GM21360 (cell line): ENCODE results near the gene ZNF800.

Experiments used
- ATAC-seq: cut with Tn5 transposase; IDR thresholded peaks from one replicate; pipeline ENCODE4 v1.9.1; 2021; ENCODE audit warnings: mild to moderate bottlenecking, moderate library complexity; ENCODE audit not compliant: unreplicated experiment

Gene ZNF800

GRCh38 chr7:127349881-127350280 is 42.6 kb downstream of the ZNF800 start:
- ATAC-seq, result no peak

DNA sequence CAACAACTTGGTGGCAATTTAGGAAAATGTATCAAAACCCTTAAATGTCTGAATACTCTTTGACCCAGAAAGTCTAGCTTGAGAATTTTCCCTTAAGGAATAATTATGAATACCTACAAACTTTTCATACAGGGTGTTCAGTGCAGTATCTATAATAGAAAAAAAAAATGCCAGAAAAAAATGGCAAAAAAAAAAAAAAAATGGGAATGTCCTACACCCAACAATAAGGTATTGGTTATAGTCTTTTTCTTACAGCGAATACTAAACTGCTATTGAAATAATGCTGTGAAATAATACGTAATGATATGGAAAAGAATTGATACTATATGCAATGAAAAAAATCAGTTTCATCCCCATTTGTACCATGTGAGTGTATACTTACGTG is 44.3 kb downstream of the ZNF800 start:
- ATAC-seq, result no peak

DNA sequence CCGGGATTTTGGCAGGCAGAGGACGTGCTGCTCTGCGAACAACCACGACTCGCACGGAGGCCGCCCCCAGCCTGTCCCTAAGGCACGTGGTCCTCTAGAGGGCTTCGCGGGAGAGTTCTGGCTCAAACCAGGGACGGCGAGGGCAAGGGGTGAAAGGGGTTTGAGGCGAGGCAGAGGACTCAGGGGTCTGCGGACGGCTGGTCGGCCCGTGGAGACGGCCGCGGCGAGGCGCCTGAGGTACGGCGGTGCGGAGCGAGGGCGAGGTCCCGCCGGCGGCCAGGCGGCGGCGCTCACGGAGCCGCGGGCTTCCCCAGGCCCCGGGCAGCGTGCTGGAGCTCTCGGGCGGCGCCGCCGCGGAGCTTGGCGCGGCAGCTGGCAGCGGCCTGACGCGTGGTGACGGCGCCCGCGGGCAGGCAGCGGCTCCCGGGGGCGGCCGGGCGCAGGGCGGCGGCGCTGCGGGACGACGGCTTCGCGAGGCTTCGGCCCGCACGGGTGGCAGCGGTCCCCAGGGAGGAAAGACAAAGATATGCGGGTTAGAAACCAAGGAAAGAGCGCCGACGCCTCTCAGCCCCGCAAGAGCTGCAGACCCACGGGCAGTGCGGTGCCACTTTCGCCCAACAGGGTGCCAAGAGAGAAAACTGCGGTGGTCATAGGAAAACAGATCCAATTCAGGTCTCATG is 44.8 kb downstream of the ZNF800 start:
- peak; percentile 97 for ATAC-seq

- ATAC-seq, result no peak
Observed at GRCh38 chr7:127346575-127347256, 45.8 kb downstream of the ZNF800 start.

- ATAC-seq, result no peak
Observed at GRCh38 chr7:127342596-127342995, 49.9 kb downstream of the ZNF800 start.

DNA sequence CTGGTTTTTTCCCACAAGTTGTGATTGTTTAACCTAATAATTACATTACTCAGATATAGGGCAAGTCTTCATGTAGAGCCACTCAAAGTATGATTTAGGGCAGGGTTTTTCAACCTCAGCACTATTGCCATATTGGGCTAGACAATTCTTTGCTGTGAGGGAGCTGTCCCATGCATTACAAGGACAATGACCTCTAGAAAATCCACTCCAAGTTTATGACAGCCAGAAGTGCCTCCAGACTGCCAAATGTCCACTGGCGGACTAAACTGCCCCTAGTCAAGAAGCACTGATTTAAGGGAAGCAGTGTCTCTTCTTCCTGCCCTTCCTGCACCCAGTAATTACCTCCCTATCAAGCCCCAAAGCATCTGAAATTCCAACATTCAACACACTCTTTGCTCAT is 54.4 kb downstream of the ZNF800 start:
- ATAC-seq, result no peak

GRCh38 chr7:127337581-127337980 is 54.9 kb downstream of the ZNF800 start:
- ATAC-seq, result no peak

DNA sequence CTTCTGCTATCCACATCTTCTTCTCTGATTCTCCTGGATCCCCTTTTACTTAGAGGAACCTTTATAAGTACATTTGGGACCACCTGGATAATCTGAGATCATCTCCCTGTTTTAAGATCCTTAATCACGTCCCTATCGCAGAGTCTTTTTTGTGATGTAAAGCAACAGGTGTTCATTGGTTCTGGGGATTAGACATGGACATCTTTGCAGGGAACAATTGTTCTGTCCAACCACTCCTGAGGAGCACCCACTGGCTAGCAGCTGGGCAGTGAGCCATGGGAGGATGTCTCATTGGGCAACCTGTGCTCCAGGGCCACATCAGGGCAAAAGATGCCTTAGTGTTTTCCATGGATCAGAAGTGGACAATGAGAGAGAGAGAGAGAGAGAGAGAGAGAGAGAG is 56.0 kb downstream of the ZNF800 start:
- ATAC-seq, result no peak

DNA sequence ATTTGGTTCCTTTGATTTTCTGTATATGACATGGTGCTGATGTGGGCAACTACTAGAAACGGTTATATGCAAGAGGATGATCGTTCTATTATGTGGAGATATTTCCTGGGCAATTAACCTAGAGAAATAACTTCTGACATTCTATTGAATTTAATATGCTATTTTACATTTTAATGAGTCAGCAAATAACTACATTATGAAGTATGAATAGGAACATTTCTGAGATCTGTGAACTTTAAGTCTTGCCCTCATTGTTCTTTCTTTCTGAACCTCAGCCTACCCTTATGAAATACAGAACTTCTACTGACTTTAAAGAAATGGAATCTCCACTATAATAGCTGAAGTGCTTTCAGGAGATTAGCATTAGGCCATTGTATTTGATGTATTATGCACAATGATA is 59.6 kb downstream of the ZNF800 start:
- ATAC-seq, result no peak

DNA sequence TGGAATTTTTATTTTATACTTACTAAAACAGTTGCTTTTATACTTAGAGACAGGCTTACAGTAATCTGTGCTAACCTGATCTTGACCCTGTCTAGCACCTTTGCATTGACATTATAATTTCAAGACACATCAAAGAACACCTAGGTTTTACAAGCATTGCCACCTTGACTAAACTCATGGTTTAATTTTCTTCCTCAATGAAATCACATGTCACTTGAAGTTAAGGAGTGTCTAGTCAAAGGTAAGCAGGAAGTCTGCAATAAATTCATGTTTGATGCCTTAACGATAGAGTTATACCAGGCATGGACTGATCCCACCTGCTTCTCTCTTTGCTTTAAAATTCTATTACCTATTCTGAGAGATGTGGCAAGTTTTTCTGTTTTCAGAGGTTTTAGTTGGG is 62.4 kb downstream of the ZNF800 start:
- ATAC-seq, result no peak

DNA sequence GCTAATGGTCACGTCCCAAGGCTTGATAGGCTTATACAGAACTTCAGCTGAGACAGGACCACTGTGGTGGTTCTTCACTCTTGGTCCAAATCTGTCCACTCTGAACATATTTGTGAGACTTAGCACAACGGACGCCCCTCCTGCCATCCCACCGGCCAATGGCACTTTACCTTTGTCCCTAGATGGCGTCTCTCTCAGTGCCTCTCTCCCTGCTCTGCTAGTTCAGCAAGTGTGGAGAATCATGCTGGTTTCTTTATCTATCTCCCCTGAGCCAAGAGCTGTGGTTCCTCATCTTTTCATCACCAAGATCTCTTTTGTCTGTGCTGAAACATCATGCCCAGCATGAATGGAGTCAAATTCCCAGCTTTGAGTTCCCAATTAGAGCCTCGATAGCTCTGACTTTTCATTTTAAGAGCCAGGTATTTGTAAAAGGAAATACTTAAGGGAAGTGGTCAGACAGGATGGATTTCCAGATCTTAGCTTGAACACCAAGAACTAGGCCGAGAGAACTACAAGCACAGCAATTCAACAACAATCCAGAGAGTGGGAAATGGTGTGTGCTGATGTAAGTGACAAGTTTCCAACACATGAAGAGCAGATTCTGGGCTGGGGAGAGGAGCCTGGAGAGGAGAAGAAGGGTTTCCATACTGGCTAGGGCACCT is 69.5 kb downstream of the ZNF800 start:
- no peak for ATAC-seq

GRCh38 chr7:127322351-127322750 is 70.2 kb downstream of the ZNF800 start:
- ATAC-seq, result no peak

GRCh38 chr7:127320974-127321373 is 71.5 kb downstream of the ZNF800 start:
- no peak for ATAC-seq
